CD14-positive monocyte (primary cell): ENCODE measurements around the gene CASQ1. TPM values are rescaled to one million over a fixed set of nuclear protein-coding genes. Genes with fewer than 3 reads are reported as not detected.

Experiments
- DNase-seq, 3 donors: peaks; one replicate each; pipeline ENCODE4 v3.0.0-alpha.2; 2011 to 2022
- H2AFZ ChIP-seq: 2 replicates; pipeline ENCODE4 v1.6.0; 2012; ENCODE audit warnings: mild to moderate bottlenecking, low read depth, low read length, inconsistent platforms; ENCODE audit not compliant: insufficient read depth, poor library complexity, severe bottlenecking
- H3K27ac ChIP-seq, 2 donors: 1 replicate in 1 of 2; 2 replicates in 1 of 2; pipeline ENCODE4 v1.5.1; 2012 to 2013; ENCODE audit warnings: low read length in 2 of 2, control low read depth in 1 of 2, inconsistent platforms in 1 of 2, low read depth in 1 of 2, mild to moderate bottlenecking in 1 of 2
- H3K27me3 ChIP-seq, 2 donors: one replicate each; pipeline versions ENCODE4 v1.6.0 to v1.6.1; 2011 to 2013; ENCODE audit warnings: low read length in 2 of 2; ENCODE audit not compliant: control insufficient read depth in 2 of 2, insufficient read depth in 2 of 2
- H3K36me3 ChIP-seq, 2 donors: replicated peaks in 1 of 2; 1 replicate in 1 of 2; 2 replicates in 1 of 2; pipeline versions ENCODE4 v1.5.1 to v1.6.1; 2012 to 2013; ENCODE audit warnings: low read length in 2 of 2, control low read depth in 1 of 2, inconsistent platforms in 1 of 2, mild to moderate bottlenecking in 1 of 2; ENCODE audit not compliant: insufficient read depth in 2 of 2, control insufficient read depth in 1 of 2
- H3K4me1 ChIP-seq, 2 donors: 1 replicate in 1 of 2; 2 replicates in 1 of 2; pipeline versions ENCODE4 v1.5.1 to v1.6.1; 2012 to 2013; ENCODE audit warnings: low read length in 2 of 2, control low read depth in 1 of 2, inconsistent platforms in 1 of 2, mild to moderate bottlenecking in 1 of 2, moderate library complexity in 1 of 2; ENCODE audit not compliant: insufficient read depth in 2 of 2, control insufficient read depth in 1 of 2
- H3K4me2 ChIP-seq: replicated peaks from 2 replicates; pipeline ENCODE3; 2012; ENCODE audit warnings: low read length, moderate library complexity, mild to moderate bottlenecking; ENCODE audit not compliant: poor library complexity, severe bottlenecking; ENCODE audit errors: extremely low read depth
- H3K4me3 ChIP-seq, 3 experiments: fragments of 200-600 bp in 1 of 3; sonication (generic) in 1 of 3; replicated peaks in 1 of 3; 1 replicate in 2 of 3; 2 replicates in 1 of 3; pipeline ENCODE4 v1.5.1; 2011 to 2013; ENCODE audit warnings: low read length in 3 of 3, mild to moderate bottlenecking in 3 of 3, control low read depth in 2 of 3, low read depth in 2 of 3, inconsistent platforms in 1 of 3, moderate library complexity in 1 of 3
- H3K79me2 ChIP-seq: 2 replicates; pipeline ENCODE4 v1.6.0; 2012; ENCODE audit warnings: mild to moderate bottlenecking, control low read depth, inconsistent platforms, low read length, moderate library complexity; ENCODE audit not compliant: insufficient read depth
- H3K9ac ChIP-seq: 2 replicates; pipeline ENCODE4 v1.6.0; 2017; ENCODE audit warnings: low read length, mild to moderate bottlenecking; ENCODE audit not compliant: insufficient read depth, poor library complexity, severe bottlenecking
- H3K9me3 ChIP-seq, 2 donors: replicated peaks in 1 of 2; 1 replicate in 1 of 2; 2 replicates in 1 of 2; pipeline versions ENCODE4 v1.5.1 to v1.6.1; 2012 to 2013; ENCODE audit warnings: low read length in 2 of 2, control low read depth in 1 of 2; ENCODE audit not compliant: control insufficient read depth in 1 of 2, insufficient read depth in 1 of 2
- H4K20me1 ChIP-seq: 2 replicates; pipeline ENCODE4 v1.6.0; 2012; ENCODE audit warnings: mild to moderate bottlenecking, low read length, control low read depth, moderate library complexity; ENCODE audit not compliant: insufficient read depth
- H3K27ac Mint-ChIP-seq, 7 donors: one replicate each; pipeline ENCODE4 v1.8.0; 2020; ENCODE audit warnings: mild to moderate bottlenecking in 7 of 7, mixed read lengths in 7 of 7, moderate library complexity in 6 of 7, inconsistent platforms in 2 of 7
- H3K27me3 Mint-ChIP-seq, 3 donors: one replicate each; pipeline ENCODE4 v1.8.0; 2021 to 2022; ENCODE audit warnings: low read depth in 3 of 3, mild to moderate bottlenecking in 3 of 3, mixed read lengths in 3 of 3, moderate library complexity in 3 of 3, inconsistent platforms in 1 of 3
- H3K36me3 Mint-ChIP-seq, 2 donors: one replicate each; pipeline ENCODE4 v1.8.0; 2020; ENCODE audit warnings: mixed read lengths in 2 of 2, inconsistent platforms in 1 of 2, mild to moderate bottlenecking in 1 of 2
- H3K4me1 Mint-ChIP-seq: one replicate; pipeline ENCODE4 v1.8.0; 2020; ENCODE audit warnings: mild to moderate bottlenecking, mixed read lengths
- H3K4me3 Mint-ChIP-seq, 2 donors: one replicate each; pipeline ENCODE4 v1.8.0; 2020; ENCODE audit warnings: mild to moderate bottlenecking in 2 of 2, mixed read lengths in 2 of 2, moderate library complexity in 1 of 2
- H3K9me3 Mint-ChIP-seq, 7 donors: one replicate each; pipeline ENCODE4 v1.8.0; 2020 to 2022; ENCODE audit warnings: mixed read lengths in 7 of 7, mild to moderate bottlenecking in 6 of 7, moderate library complexity in 6 of 7, inconsistent platforms in 2 of 7
- CTCF ChIP-seq: fragments of 200-600 bp; IDR thresholded peaks from one replicate; pipeline ENCODE4 v1.8.0; 2022; ENCODE audit warnings: antibody characterized with exemption, mild to moderate bottlenecking
- WGBS: methylation state at CpG from one replicate; pipeline ENCODE4 v1.1.5; 2013; ENCODE audit warnings: missing lambda C conversion rate; ENCODE audit not compliant: insufficient coverage; 5-methylcytosine and 5-hydroxymethylcytosine counted together
- intact Hi-C, 2 donors: fragments of 100-400 bp; cut with micrococcal nuclease; formaldehyde crosslinking; loops; one replicate each; pipeline versions ENCODE4 v1.15.0 to v1.15.1; 2023
- polyA plus RNA-seq, 3 donors: library from polyadenylated mRNA; depleted of rRNA in 1 of 3; unstranded in 2 of 3; stranded (reverse) in 1 of 3; fragments of 300-500 nt in 2 of 3; fragments of >200 nt in 1 of 3; fragmentation: Illumina TruSeq in 2 of 3; gene quantifications; 1 replicate in 2 of 3; 2 replicates in 1 of 3; pipeline ENCODE4 v1.2.3, GENCODE V29; 2012 to 2021

CASQ1 gene
- polyA plus RNA-seq, 3 donors: 0.09 to 11.1 TPM; not detected in 1

GRCh38 chr1:160204526-160205241, 14.3 kb downstream of the CASQ1 start:
- Mint-ChIP-seq H3K4me1 (peaks cover 43% of the 10 kb centered on the region), H3K27me3 (peaks cover 0 to 3% (median 0%) of the 10 kb centered on the region in 3 donors), H3K9me3 (no peaks in the 10 kb centered on the region), H3K27ac (peak overlapping the region; percentile 85 to 96 (median 94)), H3K36me3 (peaks cover 21 to 27% of the 10 kb centered on the region in 2 donors), H3K4me3 (peak overlapping the region; percentile 94 to 97)
- Histone ChIP-seq H4K20me1 (peaks cover 32% of the 10 kb centered on the region), H3K9ac (peak overlapping the region; percentile 92), H3K9me3 (no peaks in the 10 kb centered on the region), H2AFZ (no peak overlapping the region), H3K79me2 (peaks cover 3% of the 10 kb centered on the region), H3K27me3 (no peaks in the 10 kb centered on the region), H3K36me3 (peaks cover 6 to 24% of the 10 kb centered on the region in 2 donors), H3K4me2 (peak overlapping the region; percentile 92), H3K27ac (peak overlapping the region; percentile 92 to 95), H3K4me1 (peaks cover 29 to 36% of the 10 kb centered on the region in 2 donors), H3K4me3 (peak overlapping the region in 2 of 3 experiments; percentile 27 to 86)
- no peak for TF ChIP-seq CTCF
- intact Hi-C loops: loop anchor here in 1 of 2 donors (5.0 kb wide), 1 partner anchor 107 kb away; the partner anchor contains the start of gene IGSF8
- whole genome bisulfite sequencing: 100% methylated on average over 1 of the region's 7 CpGs
- peak; percentile 80 to 88 (median 82) for DNase-seq

DNA sequence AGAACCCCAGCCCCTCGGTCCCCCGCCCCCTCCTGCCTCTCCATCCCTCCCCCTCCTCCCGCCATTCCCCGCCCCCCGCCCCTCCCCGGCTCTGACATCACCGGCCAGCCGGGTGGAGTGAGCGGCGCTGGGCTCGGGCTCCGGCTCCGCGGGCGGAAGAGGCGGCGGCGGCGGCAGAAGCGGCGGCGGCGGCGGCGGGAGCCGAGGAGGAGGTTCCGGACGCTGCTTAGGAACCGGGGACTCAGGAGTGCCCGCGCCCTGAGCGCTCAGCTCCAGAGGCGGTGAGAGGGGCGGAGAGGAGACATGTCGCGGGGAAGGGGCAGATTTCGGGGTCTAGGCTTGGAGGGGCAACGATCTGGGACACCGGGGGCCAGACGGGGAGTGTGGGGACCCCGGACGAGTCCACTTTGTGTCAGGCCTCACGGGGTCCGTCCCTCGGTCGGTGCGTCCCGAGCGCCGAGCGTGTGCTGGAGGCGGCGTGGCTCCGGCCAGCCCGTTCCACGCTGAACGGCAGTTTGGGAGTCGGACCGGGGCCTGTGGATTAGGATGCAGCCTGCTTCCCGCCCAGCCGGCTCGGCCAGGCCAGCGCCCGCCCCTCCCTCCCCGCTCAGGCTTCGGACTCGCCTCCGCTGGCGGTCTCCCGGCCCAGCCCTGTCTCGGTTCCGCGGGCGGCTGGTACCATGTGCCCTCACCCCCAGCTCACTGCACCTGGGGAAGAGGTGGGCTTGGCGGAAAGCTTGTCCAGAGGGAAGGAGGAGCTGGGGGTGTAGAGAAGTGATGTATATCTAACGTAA, 15.1 kb downstream of the CASQ1 start, which contains the start of gene PEA15:
Gene PEA15 (plus strand): TSS at position 143 of the 794 bp plus-strand sequence. CDS start 6,161 bp downstream, outside the sequence.
- Histone ChIP-seq H3K4me2 (peak within 1 kb of the TSS; percentile 92), H3K79me2 (peaks cover 3% of the 10 kb centered on the region), H4K20me1 (peaks cover 40% of the 10 kb centered on the region), H3K27me3 (no peaks in the 10 kb centered on the region), H3K36me3 (peaks cover 10 to 32% of the 10 kb centered on the region in 2 donors), H3K9me3 (no peaks in the 10 kb centered on the region), H3K4me1 (peaks cover 29 to 36% of the 10 kb centered on the region in 2 donors), H3K9ac (peak within 1 kb of the TSS; percentile 92), H3K4me3 (peak within 1 kb of the TSS; percentile 57 to 90 (median 86)), H3K27ac (peak within 1 kb of the TSS; percentile 92 to 95), H2AFZ (peak within 1 kb of the TSS; percentile 88)
- peak; percentile 46 to 66 (median 59) for DNase-seq
- H3K9me3 Mint-ChIP-seq: no peaks in the 10 kb centered on the region
- peaks cover 43% of the 10 kb centered on the region for H3K4me1 Mint-ChIP-seq
- H3K4me3 Mint-ChIP-seq: peak within 1 kb of the TSS; percentile 94 to 97
- under 1% methylated on average over 61 of the region's 76 CpGs for WGBS
- peaks cover 28 to 35% of the 10 kb centered on the region in 2 donors for H3K36me3 Mint-ChIP-seq
- H3K27me3 Mint-ChIP-seq: peaks cover 0 to 3% (median 0%) of the 10 kb centered on the region in 3 donors
- TF ChIP-seq CTCF: no peak
- H3K27ac Mint-ChIP-seq: peak within 1 kb of the TSS; percentile 85 to 96 (median 94)
- intact Hi-C loops: loop anchor here in 1 of 2 donors (5.0 kb wide), 1 partner anchor 108 kb away; the partner anchor contains the start of gene IGSF8
